Measurements from ENCODE around the gene RNF13. TPM values are rescaled to one million over a fixed set of nuclear protein-coding genes. Genes with fewer than 3 reads are reported as not detected.

The RNF13 gene
- total RNA-seq, 1 donor from 2014 or later: 27.1 TPM

- no peak for DNase-seq (ENCODE audit: low read depth)
- H3K4me3 ChIP-seq (ENCODE audit: low read depth, low read length): no peak overlapping the region
- TF ChIP-seq CTCF (conservative IDR thresholded peaks at IDR 0.05; ENCODE audit: low read depth, low read length): no peak
Observed at GRCh38 chr3:149781741-149782140, 31.3 kb upstream of the RNF13 start.

DNA sequence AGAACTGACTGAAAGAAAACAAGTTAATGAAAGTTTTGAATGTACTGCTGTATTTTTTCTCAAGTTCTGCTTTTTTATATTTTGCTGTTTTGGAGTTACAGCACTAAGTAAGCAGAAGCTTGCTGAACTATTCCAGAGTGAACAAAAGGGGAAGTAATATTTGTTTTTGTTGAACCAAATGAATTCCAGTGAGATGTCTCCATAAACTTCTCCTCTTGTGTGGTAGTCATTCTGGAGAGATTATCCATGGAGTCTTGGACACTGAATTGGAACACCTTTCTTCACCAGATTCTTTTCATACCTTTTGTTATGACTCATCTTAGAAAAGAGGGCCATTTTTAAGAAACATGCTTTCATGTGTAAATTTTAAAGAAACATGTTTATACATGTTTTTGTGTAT lies 29.4 kb upstream of the RNF13 start:
- DNase-seq (ENCODE audit: low read depth): peak; percentile 67
- no peak overlapping the region for H3K4me3 ChIP-seq (ENCODE audit: low read depth, low read length)
- no peak for TF ChIP-seq CTCF (conservative IDR thresholded peaks at IDR 0.05; ENCODE audit: low read depth, low read length)

DNA sequence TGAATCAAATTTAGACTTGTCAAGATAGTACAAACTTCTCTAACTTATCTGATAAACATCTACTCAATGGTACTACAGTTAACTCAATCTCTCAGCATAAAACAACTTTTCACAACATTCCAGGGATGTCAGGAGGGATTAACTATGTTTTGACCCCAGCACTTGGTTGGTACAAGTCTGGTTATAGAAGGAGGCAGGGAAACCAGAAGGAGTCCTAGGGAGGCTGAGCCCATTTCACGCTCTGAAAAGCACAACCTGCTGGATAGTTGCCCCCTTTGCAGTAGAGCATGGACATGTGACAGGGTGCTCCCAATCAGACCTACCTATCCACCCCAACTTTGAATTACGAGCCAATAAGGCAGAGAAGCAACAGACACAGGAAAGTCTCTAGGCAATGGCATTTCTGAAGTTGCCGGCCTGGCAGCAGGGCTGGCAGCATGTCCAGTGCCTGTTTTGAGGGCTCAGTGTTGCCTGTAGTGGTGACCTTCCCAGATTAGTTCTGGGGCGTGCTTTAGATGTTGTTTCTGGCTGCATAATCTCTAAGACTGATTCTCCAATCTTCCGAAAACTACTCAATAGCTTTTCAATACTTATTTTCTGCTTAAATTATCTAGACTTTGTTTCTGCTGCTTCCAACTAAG lies 28.8 kb upstream of the RNF13 start:
- DNase-seq (ENCODE audit: low read depth): peak; percentile 36
- TF ChIP-seq CTCF (conservative IDR thresholded peaks at IDR 0.05; ENCODE audit: low read depth, low read length): no peak
- H3K4me3 ChIP-seq (ENCODE audit: low read depth, low read length): no peak overlapping the region

DNA sequence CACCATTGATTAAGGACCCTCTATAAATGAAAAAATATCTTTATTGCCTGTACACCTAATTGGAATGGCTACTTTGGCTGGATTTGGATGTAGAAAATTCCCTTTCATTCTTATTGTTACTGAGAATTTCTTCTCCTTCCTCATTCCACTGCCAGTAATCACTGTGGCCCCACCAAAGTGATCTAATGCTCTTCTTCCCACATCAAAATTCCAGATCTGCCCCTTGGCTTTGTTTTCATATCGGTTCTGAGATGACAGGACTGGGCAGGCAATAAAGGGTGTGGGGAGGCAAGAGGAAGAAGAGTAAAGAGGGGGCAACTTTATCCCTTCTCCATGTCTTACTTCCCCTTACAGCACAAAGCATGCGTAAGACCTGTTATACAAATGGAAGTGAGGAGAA lies 22.7 kb upstream of the RNF13 start:
- H3K4me3 ChIP-seq (ENCODE audit: low read depth, low read length): no peak overlapping the region
- TF ChIP-seq CTCF (conservative IDR thresholded peaks at IDR 0.05; ENCODE audit: low read depth, low read length): no peak
- no peak for DNase-seq (ENCODE audit: low read depth)

DNA sequence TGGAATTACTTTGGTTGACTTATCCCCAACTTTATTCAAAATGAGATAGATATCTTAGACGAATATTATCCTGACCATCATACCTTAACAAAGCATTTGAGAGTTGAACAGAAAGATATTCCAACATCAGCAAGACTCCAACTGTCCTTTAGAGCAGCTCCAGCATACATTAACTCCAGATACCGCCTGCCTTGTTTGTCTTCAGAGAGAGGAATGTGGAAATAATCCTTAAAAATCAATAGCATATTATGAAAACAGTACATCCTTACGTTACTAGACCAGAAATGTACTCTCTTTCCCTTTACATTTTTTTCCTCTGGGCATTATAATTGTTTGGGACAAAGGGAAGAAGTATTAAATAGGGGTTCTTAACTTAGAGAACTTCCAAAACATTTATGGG lies 22.3 kb upstream of the RNF13 start:
- DNase-seq (ENCODE audit: low read depth): no peak
- no peak overlapping the region for H3K4me3 ChIP-seq (ENCODE audit: low read depth, low read length)
- no peak for TF ChIP-seq CTCF (conservative IDR thresholded peaks at IDR 0.05; ENCODE audit: low read depth, low read length)

DNA sequence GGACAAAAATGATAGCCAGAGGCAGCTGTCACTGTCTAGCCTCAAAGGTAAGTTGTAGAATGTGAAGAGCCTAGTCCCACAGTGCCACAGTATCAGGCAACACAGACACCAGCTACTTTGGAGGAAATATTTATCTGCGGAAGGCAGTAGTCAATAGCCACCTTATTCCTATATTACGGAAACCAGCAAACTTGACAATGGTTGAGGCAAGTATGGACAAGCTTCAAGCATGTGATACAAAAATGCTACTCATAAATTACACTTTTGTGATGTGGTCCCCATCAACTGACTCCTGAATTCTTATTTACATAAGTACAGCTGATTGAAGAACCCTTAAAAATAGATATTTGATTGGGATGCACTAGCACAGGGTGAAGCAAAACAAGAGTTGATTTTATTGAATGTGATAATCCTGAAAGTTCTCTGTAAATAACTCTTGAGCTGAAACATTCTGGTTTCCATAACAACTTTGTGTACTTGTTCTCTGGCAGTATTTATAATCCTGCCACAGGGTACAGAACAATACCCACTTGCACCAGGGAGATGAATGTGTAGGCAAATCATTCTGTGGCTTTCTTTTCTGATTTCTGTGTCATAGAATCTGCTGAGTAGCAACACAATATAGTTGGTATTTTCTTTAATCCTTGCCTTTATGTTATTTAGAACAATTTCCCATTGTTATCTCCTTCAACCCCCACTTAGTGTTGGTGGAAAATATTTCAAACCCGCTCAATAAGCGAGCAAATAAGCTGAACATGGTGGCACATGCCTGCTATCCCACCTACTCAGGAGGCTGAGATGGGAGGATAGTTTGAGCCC lies 20.4 kb upstream of the RNF13 start, which contains the start of gene ANKUB1:
ANKUB1 (minus strand) TSS at position 103 of the 819 bp plus-strand sequence. CDS start 188 bp downstream, outside the sequence.
- TF ChIP-seq CTCF (conservative IDR thresholded peaks at IDR 0.05; ENCODE audit: low read depth, low read length): no peak
- DNase-seq (ENCODE audit: low read depth): no peak

More for the DNA sequence above, 20.4 kb upstream of the RNF13 start, which contains the start of gene ANKUB1:
- H3K4me3 ChIP-seq (ENCODE audit: low read depth, low read length): no peak within 1 kb of the TSS

Measured in epithelial cell of proximal tubule (primary cell).